Psoas muscle (tissue), 8 donors: ENCODE results near the gene CDC42BPB. TPM values are rescaled to one million over a fixed set of nuclear protein-coding genes. Genes with fewer than 3 reads are reported as not detected.
A peak's percentile ranks its signal among the peaks of the same experiment; 100 is the strongest.

Experiments used
- ATAC-seq, 4 donors: fragments of 200-7000 bp; cut with Tn5 transposase; one replicate each; pipeline ENCODE4 v1.9.1; 2020; ENCODE audit warnings: moderate library complexity in 3 of 4, mild to moderate bottlenecking in 2 of 4
- DNase-seq, 2 donors: peaks; one replicate each; pipeline ENCODE4 v3.0.0-alpha.2; 2020
- H3K27ac ChIP-seq: fragments of 200-600 bp; one replicate; pipeline ENCODE4 v1.8.0; 2022
- H3K27me3 ChIP-seq, 3 donors: fragments of 200-600 bp in 1 of 3; one replicate each; pipeline versions ENCODE4 v1.6.1 to v1.8.0; 2013 to 2022; ENCODE audit warnings: low read length in 2 of 3, mild to moderate bottlenecking in 2 of 3, moderate library complexity in 1 of 3; ENCODE audit not compliant: insufficient read depth in 3 of 3
- H3K36me3 ChIP-seq, 2 donors: fragments of 200-600 bp in 1 of 2; one replicate each; pipeline versions ENCODE4 v1.6.1 to v1.8.0; 2013 to 2022; ENCODE audit warnings: low read depth in 1 of 2, mild to moderate bottlenecking in 1 of 2, moderate library complexity in 1 of 2; ENCODE audit not compliant: insufficient read depth in 1 of 2
- H3K4me1 ChIP-seq: fragments of 200-600 bp; one replicate; pipeline ENCODE4 v1.8.0; 2022
- H3K4me3 ChIP-seq: fragments of 200-600 bp; one replicate; pipeline ENCODE4 v1.8.0; 2022; ENCODE audit warnings: mild to moderate bottlenecking
- H3K9me3 ChIP-seq: fragments of 200-600 bp; one replicate; pipeline ENCODE4 v1.8.0; 2022
- WGBS, 3 donors: extraction: QIAGEN DNeasy Blood & Tissue Kit; methylation state at CpG; one replicate each; pipeline versions ENCODE4 v1.1.6 to v1.1.7; 2013; 5-methylcytosine and 5-hydroxymethylcytosine counted together
- intact Hi-C, 2 donors: fragments of 100-400 bp; cut with DNase I; formaldehyde crosslinking; loops; one replicate each; pipeline versions ENCODE4 v1.11.0 to v1.14.2; 2022
- polyA plus RNA-seq, 3 donors: library from polyadenylated mRNA; stranded (reverse); fragments of 200-250 nt; gene quantifications; one replicate each; pipeline ENCODE4 v1.2.3, GENCODE V29; 2013
- total RNA-seq, 4 donors: library from RNA; stranded (reverse); fragmentation: NEBNext Ultra II Directional in 2 of 4; extraction: Animal tissue kit (Norgen Biotek cat#: 25700) in 2 of 4; gene quantifications; one replicate each; pipeline versions ENCODE4 v1.2.1 to v1.2.4, GENCODE V29; 2021 to 2023
- TF ChIP-seq, protein P1 (sequence below): fragments of 200-600 bp; IDR thresholded peaks from one replicate; pipeline ENCODE4 v1.8.0; 2022; ENCODE audit warnings: antibody characterized with exemption
- donor health status: healthy with polysubstance abuse.
- donor health status: DM: no; HTN: no; CAD: no; lungs with moderate emphysema.
- donor health status: Bipolar disorder and iron deficiency.
- donor health status: healthy.
- donor health status: DM: yes; HTN: yes; CAD: no.
- donor health status: DM: no; HTN: no; CAD: no.
- donor health status: DM: no; HTN: no; CAD: no.
- donor health status: DM: yes; HTN: yes; CAD: no.

Gene CDC42BPB
- total and polyA plus RNA-seq, 7 donors = 20.2 to 57.4 (median 40.0) TPM

DNA sequence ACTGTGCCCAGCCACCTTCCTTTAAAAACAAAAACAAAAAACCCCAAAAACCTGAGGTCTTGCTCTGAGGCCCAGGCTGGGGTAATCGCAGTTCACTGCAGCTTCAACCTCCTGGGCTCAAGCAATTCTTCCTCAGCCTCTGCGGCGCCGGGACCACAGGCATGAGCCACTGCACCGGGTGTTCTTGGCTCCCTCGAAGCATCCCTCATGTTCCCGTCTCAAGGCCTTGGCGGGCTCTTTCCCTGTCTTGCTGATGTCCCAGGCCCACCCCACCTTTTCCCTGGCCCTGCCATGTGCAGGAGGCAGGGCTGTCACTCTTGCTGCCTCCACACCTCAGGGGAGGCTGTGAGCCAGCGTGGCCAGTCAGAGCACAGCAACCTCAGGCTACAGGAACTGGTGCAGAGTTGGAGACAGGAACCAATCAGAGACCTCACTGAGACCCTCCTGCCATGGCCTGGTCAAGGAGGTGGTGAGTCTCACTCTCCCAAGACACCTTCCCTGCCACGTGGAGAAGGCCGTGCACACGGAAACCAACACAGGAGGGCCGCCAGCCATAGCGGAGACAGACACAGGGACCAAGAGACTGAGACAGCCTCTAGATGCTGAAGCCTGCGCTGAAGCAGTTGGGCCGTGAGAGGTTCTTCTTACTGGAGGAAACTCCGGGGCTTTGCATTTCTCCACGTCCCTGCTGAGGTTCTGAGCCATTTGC lies 140.8 kb downstream of the CDC42BPB start:
- Histone ChIP-seq H3K4me1 (no peaks in the 10 kb centered on the region), H3K4me3 (no peak overlapping the region), H3K27me3 (peaks cover 0 to 3% (median 0%) of the 10 kb centered on the region in 3 donors), H3K36me3 (no peaks in the 10 kb centered on the region), H3K9me3 (no peaks in the 10 kb centered on the region), H3K27ac (no peak overlapping the region)
- TF ChIP-seq, protein P1, sequence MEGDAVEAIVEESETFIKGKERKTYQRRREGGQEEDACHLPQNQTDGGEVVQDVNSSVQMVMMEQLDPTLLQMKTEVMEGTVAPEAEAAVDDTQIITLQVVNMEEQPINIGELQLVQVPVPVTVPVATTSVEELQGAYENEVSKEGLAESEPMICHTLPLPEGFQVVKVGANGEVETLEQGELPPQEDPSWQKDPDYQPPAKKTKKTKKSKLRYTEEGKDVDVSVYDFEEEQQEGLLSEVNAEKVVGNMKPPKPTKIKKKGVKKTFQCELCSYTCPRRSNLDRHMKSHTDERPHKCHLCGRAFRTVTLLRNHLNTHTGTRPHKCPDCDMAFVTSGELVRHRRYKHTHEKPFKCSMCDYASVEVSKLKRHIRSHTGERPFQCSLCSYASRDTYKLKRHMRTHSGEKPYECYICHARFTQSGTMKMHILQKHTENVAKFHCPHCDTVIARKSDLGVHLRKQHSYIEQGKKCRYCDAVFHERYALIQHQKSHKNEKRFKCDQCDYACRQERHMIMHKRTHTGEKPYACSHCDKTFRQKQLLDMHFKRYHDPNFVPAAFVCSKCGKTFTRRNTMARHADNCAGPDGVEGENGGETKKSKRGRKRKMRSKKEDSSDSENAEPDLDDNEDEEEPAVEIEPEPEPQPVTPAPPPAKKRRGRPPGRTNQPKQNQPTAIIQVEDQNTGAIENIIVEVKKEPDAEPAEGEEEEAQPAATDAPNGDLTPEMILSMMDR = no peak
- WGBS, 3 donors = 76 to 83% (median 82%) methylated on average over 18 of the region's 18 CpGs
- peak in 1 of 2 donors; percentile 40 for DNase-seq
- intact Hi-C loops = loop anchor here (5.0 to 10.0 kb wide), 3 partner anchors 142 to 392 kb away; partner anchors contain the start of gene TRAF3 (in 1 of the 2)
- no peak for ATAC-seq

DNA sequence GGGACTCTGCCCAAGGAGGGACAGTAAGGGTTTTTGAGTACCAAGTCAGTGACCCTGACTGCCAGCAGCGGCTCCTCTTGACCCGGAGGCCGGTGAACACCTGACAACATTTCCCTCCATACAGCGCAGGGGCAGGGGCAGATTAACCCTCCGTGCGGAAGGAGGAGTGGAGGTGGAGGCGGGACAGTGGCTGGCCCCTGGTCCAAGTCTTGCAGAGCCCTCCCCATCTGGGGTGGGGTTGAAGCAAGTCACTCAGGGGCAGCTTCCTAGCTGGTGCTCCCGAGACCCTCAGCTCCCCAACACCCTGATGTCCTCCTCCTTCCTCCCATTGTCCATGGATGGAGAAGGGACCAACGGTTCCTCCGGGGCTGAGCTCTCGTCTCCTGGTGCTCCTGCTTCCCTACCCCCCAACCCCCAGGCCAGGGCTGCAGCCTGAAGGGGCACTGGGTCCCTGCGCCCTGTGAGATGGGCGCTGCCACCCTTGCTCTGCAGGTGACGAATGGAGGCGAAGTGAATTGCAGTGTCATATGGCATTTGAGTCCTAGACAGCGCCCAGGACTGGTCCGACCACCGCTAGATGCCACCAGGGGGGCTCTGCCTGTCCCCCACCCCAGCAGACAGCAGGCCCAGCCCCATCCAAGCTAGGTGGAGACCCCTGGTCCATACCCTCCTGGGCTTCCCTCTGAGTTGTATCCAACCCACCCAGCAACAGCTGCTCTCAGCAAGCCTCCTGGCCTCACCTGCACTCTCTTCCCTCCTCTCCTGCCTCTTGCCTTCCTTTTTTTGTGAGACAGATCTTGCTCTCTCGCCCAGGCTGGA lies 141.8 kb downstream of the CDC42BPB start:
- Histone ChIP-seq H3K36me3 (no peaks in the 10 kb centered on the region), H3K27ac (no peak overlapping the region), H3K9me3 (no peaks in the 10 kb centered on the region), H3K4me3 (no peak overlapping the region), H3K27me3 (no peaks in the 10 kb centered on the region), H3K4me1 (no peaks in the 10 kb centered on the region)
- DNase-seq (peak in 1 of 2 donors; percentile 31), ATAC-seq (no peak)
- WGBS, 3 donors = 79 to 87% (median 81%) methylated on average over 19 of the region's 19 CpGs
- intact Hi-C loops = loop anchor here (5.0 to 10.0 kb wide), 3 partner anchors 141 to 391 kb away; partner anchors contain the start of gene TRAF3 (in 1 of the 2)
- TF ChIP-seq, protein P1 = no peak

DNA sequence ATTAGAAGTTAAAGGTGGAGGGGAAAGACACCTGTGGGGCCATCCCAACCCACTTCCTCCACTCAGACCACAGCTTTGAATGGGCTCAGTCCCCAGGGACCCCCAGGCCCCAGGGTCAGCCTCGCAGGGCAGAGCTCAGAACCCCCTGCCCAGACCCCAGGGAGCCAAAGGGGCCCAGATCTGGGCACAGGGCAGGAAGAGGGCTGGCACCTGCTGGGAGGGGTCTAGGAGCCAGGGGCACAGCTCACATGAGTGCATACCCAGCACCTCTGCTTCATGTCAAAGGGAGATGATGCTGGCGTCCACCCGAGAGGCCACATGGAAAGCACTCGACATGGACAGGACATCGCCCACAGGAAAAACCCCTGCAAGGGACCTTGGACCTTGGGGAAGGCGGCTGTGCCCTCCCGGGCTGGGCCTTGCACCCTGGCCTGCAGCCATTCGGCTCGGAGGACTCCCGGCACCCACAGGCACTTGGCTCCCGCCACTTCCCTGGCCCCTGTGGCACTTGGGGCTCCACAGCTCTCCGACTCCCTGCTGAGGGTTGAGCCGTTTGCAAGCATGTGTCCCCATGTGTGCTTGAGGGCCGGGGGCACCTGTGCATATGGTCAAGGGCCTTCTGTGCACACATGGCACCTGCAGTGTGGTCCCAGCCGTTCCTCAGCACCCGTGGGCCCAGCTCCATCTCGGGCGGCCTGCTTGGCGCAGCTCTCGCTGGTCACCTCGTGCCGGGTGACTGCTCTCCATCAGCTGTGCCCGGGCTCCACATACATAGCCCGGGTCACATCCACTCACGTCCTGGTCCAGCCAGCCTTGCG lies 142.7 kb downstream of the CDC42BPB start:
- H3K4me1 ChIP-seq = no peaks in the 10 kb centered on the region
- no peak overlapping the region for H3K4me3 ChIP-seq
- 79 to 86% (median 80%) methylated on average over 26 of the region's 26 CpGs for WGBS, 3 donors
- intact Hi-C loops = loop anchor here (5.0 to 10.0 kb wide), 3 partner anchors 140 to 390 kb away; partner anchors contain the start of gene TRAF3 (in 1 of the 2)
- no peak overlapping the region for H3K27ac ChIP-seq
- TF ChIP-seq, protein P1 = no peak
- peak in 1 of 2 donors; percentile 36 for DNase-seq
- H3K27me3 ChIP-seq = no peaks in the 10 kb centered on the region
- no peaks in the 10 kb centered on the region for H3K9me3 ChIP-seq
- H3K36me3 ChIP-seq = no peaks in the 10 kb centered on the region
- no peak for ATAC-seq

DNA sequence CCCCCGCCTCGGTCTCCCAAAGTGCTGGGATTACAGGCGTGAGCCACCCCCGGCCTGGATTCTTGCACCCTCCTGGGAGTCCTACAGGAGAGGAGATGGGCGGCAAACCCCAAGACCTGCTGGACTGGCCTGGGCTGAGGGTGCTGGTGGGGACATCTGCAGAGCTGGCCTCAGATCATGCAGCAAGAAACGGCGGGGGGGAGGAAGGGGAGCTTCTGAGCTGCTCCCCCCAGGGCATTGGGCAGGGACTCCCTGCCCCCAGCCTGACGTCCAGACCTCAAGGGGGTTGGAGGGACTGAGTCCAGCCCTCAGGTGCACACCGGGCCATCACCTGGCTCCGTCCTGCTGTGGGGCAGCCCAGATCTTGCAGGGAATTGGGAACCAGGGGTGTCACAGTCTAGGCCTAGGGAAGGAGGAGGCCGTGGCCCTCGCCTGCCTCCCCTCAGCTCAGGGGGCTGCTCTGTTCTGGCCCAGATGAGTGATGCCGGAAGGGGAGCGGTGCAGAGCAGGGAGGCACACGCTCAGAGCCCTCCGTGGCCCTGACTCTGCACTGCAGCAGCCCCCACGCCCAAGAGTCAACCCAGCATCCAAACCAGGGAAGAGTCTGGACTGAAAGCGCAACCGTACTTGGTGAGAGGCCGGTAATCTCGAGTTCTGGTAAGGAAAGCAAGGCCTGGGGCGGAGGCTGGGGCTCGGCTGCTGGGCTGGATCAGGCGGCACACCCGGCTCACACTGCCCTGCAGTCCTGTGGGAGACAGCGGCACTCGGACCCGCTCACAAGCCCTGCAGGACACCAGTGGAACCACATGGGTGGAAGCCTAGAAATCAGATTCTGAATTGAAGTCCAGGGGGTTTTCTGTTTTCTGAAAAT lies 143.8 kb downstream of the CDC42BPB start:
- H3K36me3 ChIP-seq = no peaks in the 10 kb centered on the region
- intact Hi-C loops = loop anchor here (10.0 kb wide), 2 partner anchors 139 to 389 kb away; partner anchors contain the start of gene TRAF3 (in 1 of the 2)
- no peaks in the 10 kb centered on the region for H3K4me1 ChIP-seq
- H3K27me3 ChIP-seq = no peaks in the 10 kb centered on the region
- TF ChIP-seq, protein P1 = no peak
- DNase-seq (peak in 1 of 2 donors; percentile 15), ATAC-seq (no peak)
- H3K9me3 ChIP-seq = no peaks in the 10 kb centered on the region
- H3K27ac ChIP-seq = no peak overlapping the region
- no peak overlapping the region for H3K4me3 ChIP-seq
- 89 to 90% (median 90%) methylated on average over 28 of the region's 28 CpGs for WGBS, 3 donors
